HuH-7 (cell line): ENCODE data around the gene RINL.
A peak's percentile ranks its signal among the peaks of the same experiment; 100 is the strongest.
"Not testable (repeated sequence)": the region's sequence is repeated elsewhere in the genome, so short reads cannot be mapped to it uniquely, and the experiment has no call there.

ENCODE experiments used
- DNase-seq: peaks from one replicate; pipeline ENCODE4 v3.0.0; 2011; ENCODE audit warnings: low spot score

RINL gene

GRCh38 chr19:38834104-38834490 lies 44.0 kb downstream of the RINL start:
- DNase-seq = no peak

- no peak for DNase-seq
Measured at GRCh38 chr19:38833092-38833425, 45.0 kb downstream of the RINL start.

GRCh38 chr19:38831142-38831605 lies 46.9 kb downstream of the RINL start:
- peak; percentile 85 for DNase-seq

- no peak for DNase-seq
Measured at GRCh38 chr19:38830039-38830733, 47.9 kb downstream of the RINL start.

- DNase-seq = not testable (repeated sequence)
Measured at GRCh38 chr19:38829203-38829602, 48.9 kb downstream of the RINL start.

- DNase-seq = no peak
Measured at GRCh38 chr19:38826856-38827551, 51.1 kb downstream of the RINL start.

GRCh38 chr19:38825936-38826335 lies 52.1 kb downstream of the RINL start:
- not testable (repeated sequence) for DNase-seq

- not testable (repeated sequence) for DNase-seq
Measured at GRCh38 chr19:38821230-38821825, 56.7 kb downstream of the RINL start.

GRCh38 chr19:38819231-38819920 lies 58.7 kb downstream of the RINL start:
- DNase-seq = peak; percentile 98
